AG09309 (cell line): Measurements from ENCODE around the gene GLP1R.
A peak's percentile ranks its signal among the peaks of the same experiment; 100 is the strongest.

Experiments
- DNase-seq: peaks from one replicate; pipeline ENCODE4 v3.0.0-alpha.2; 2010; ENCODE audit warnings: low read depth
- H3K4me3 ChIP-seq: 2 replicates; pipeline ENCODE4 v1.5.1; 2011; ENCODE audit warnings: mild to moderate bottlenecking, low read depth, low read length, moderate library complexity; ENCODE audit not compliant: control insufficient read depth
- CTCF ChIP-seq: IDR thresholded peaks from 2 replicates; pipeline ENCODE4 v1.5.1; 2011; ENCODE audit warnings: mild to moderate bottlenecking, low read depth, low read length, inconsistent platforms; ENCODE audit not compliant: insufficient read depth, control insufficient read depth; ENCODE audit errors: missing control alignments

The GLP1R gene

GRCh38 chr6:39111280-39111679, 62.7 kb downstream of the GLP1R start:
- TF ChIP-seq CTCF: no peak
- no peak for DNase-seq
- H3K4me3 ChIP-seq: no peak overlapping the region

DNA sequence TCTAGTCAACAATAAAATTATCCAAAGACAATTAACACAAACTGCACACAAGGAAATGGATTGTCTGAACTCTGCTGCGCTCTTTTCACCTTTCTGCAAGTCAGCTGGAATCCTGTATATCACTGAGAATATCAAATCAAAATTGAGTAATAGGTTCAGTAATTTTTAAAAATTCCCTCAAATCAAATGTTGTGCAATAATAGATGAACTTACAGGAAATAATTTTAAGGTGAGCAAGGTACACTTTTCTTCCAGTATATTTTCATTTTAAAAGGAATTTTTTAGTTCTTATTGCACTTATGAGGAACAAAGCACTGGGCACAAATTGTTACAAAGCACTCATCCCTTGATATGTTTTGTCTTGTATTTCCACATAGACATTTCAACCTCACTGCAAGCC, 65.2 kb downstream of the GLP1R start:
- no peak for DNase-seq
- no peak for TF ChIP-seq CTCF
- H3K4me3 ChIP-seq: no peak overlapping the region

- DNase-seq: no peak
- peak overlapping the region; percentile 77 for H3K4me3 ChIP-seq
- no peak for TF ChIP-seq CTCF
These were observed 65.8 kb downstream of the GLP1R start for GRCh38 chr6:39114388-39114703.

DNA sequence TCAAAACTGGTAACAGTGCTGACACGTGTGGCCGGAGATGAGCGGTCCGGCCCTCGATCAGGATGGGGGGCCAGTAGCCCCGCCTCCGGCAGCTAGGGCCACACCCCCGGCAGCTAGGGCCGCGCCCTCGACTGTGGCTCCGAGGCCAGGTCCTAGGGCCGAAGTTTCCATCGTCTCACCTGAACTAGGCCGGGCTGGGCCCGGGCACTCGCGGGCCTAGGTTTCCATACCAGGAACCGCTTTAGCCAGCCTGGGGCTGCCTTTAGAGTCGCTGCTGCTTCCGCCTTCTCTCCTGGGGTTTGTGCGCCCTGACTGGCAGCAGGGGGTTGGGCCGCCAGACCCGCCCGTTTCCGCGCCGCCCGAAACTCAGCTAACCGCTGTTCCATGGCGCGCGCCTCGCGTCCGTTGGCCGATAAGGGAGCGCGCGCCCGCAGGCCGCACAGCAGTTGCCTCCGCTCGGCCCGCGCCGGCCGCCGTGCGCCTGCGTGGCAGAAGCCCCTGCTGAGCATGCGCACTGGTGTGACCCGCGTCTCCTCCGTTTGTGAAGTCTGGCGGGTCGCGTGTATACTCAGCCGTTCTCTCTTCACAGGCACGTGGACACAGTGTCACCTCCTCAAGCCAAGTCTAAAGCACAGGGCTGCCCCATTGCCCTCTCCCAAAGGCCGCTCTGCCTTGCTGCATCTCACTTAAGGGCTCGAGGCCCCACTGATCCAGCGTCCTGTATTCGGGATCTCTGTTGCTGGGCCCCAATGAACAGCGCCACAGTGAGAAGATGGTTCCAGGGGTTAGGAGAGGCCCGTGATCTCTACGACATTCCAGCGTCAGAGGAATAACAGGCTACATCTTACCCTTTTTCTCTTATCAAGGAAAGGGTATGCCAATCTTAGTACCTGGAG, 66.4 kb downstream of the GLP1R start, which contains the start of gene SAYSD1:
Gene SAYSD1, minus strand, starts transcription at position 483 of the 896 bp plus-strand sequence. Its CDS starts 97 bp downstream, at position 386.
- H3K4me3 ChIP-seq: peak within 1 kb of the TSS; percentile 77
- TF ChIP-seq CTCF: no peak
- peak; percentile 44 for DNase-seq

GRCh38 chr6:39118921-39119320, 70.3 kb downstream of the GLP1R start:
- DNase-seq: no peak
- TF ChIP-seq CTCF: no peak
- H3K4me3 ChIP-seq: no peak overlapping the region

- no peak overlapping the region for H3K4me3 ChIP-seq
- no peak for DNase-seq
- TF ChIP-seq CTCF: no peak
These were observed 75.5 kb downstream of the GLP1R start for GRCh38 chr6:39124114-39124513.
